DMS53 treated with DMSO at 0.1 percent for 48 hours (cell line): ENCODE data around the gene NRG2.

Experiments used
- DNase-seq: peaks from one replicate; lab custom pipeline; 2025; ENCODE audit not compliant: unreplicated experiment; lab: John Stamatoyannopoulos, UW

NRG2 gene

DNA sequence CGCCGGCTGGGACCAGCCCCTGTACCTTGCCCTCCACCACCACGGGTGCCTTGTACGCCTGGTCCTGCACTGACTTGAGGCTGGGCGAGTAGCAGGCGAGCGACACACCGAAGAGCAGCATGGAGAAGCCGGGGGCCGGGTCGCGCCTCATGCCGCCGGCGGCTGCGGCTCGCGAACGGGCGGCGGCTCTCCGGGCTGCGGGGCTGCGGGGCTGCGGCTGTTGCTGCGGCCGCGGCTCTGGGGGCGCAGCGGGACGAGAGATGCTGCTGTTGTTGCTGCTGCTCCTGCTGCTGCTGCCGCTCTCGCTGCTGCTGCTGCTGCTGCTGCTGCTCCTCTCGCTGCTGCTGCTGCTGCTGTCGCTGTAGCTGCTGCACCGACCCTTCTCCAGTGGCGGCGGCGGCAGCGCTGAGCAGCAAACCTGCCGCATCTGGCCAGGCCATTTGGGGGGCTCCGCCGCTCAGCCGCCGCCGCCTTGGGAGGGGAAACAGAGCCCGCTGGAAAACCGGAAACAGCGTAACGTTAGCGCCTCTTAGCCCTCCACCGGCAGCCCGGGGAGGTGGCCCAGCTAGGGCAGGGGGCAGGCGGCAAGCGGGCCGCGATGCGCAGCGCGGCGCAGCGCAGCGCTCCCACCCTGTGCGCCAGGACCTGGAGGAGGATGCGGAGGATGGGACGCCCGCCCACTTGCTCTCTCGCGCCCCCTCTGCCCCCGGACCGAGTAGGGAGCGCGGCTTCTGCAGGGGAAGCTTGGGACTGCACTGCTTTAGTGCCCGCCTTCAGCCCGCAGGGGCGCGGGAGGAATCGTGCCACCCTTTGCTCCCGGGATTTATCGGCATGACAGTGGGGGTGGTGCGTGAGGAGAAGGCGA is at the start of gene NRG2:
Gene NRG2, minus strand, starts transcription at position 657 of the 865 bp plus-strand sequence.
- DNase-seq, result peak; percentile 59

DNA sequence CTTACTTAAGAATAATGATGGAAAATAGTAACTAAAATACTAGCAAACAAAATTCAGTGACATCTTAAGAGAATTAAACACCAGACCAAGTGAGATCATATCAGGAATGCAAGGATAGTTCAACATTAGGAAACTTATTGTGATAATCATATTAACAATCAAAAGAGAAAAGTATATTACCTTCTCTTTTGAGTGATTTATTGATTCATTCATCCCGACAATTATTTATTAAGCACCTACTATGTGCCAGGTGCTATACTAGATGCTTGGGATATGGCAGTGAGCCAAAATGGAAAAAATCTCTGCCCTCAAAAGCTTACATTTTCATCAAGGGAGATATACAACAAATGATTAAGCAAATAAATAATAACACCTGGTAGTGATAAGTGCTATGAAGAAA is 47.2 kb upstream of the NRG2 start:
- DNase-seq, result no peak

DNA sequence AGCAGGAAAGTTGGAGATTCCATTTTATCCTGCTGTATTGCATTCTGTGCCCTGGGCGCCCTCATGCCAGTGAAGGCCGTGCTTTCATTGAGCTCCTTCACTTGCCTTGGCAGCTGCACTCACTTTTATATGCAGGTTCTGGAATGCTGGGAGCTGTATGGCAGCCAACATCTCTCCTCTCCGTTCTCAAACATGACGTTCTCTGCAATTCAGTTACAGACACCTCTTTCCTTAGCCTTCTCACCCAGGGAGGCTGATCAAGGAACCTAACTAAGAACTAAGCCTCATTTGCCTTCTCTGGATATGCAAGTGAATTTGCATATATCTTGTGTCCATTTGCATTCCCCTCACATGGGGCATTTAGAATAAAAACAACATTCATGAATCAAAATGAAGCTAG is 41.4 kb upstream of the NRG2 start:
- DNase-seq, result no peak

- DNase-seq, result no peak
These were observed 40.6 kb upstream of the NRG2 start for GRCh38 chr5:140083650-140084049.

DNA sequence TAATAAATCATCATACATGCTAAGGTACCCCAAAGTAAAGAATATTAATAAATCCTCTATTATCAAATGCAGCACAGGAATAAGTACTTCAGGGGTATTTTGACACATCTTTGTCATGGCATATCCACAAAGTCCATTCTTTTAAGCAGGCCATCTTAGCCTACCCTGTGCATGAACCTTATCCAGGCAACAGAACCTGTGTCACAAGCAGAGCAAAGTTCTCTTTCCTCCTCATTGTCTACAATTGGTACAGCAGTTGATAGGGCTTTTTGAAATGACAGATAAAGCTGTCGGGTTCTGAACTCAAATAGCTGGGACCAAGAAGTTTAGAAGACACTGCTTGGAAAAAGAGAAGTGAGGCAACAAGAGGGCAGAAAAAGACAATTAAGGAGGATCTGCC is 40.0 kb upstream of the NRG2 start:
- DNase-seq, result no peak

DNA sequence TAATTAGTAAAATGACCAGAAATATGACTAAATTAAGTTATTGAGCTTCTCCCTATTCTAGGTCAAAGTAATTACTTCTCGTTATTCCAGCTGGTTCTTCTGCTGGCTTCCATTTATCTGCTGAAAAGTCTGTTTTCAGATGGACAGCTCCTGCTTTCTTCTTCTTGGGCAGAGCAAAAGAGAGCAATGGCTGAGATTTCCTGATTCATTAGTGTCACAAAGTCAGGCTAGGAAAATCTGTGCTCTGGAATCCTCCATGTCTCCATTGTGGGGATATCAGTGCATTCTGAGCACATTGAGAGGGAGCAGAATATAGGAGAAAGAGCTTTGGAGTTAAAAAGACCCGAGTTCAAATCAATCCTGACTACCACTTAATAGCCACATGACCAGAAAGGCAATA is 33.7 kb upstream of the NRG2 start:
- DNase-seq, result no peak

GRCh38 chr5:140076142-140076541 is 33.0 kb upstream of the NRG2 start:
- no peak for DNase-seq

GRCh38 chr5:140075371-140075770 is 32.3 kb upstream of the NRG2 start:
- DNase-seq, result peak; percentile 33

- DNase-seq, result peak; percentile 13
These were observed 30.2 kb upstream of the NRG2 start for GRCh38 chr5:140073296-140073695.

GRCh38 chr5:140072812-140073211 is 29.7 kb upstream of the NRG2 start:
- DNase-seq, result no peak

GRCh38 chr5:140060816-140061215 is 17.7 kb upstream of the NRG2 start:
- no peak for DNase-seq

- DNase-seq, result no peak
These were observed 15.3 kb upstream of the NRG2 start for GRCh38 chr5:140058212-140058932.

DNA sequence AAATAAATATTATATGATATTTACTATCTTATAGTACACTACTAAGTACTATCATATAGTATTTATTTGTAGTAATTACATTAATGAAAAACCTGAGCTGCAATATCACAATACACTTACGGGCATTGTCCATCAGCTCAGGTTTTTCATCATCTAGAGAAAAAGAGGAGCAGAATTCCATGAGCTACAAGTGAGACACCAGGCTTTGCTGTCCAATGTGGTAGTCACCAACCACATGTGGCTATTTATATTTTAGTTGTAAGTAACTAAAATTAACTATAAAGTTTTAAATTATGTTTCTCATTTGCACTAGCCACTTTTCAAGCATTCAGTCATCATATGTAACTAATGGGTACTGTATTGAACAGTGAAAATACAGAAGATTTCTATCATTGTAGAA is 13.8 kb upstream of the NRG2 start:
- DNase-seq, result no peak

- DNase-seq, result no peak
These were observed 12.1 kb upstream of the NRG2 start for GRCh38 chr5:140055152-140055551.

- no peak for DNase-seq
These were observed 11.1 kb upstream of the NRG2 start for GRCh38 chr5:140054086-140054689.

DNA sequence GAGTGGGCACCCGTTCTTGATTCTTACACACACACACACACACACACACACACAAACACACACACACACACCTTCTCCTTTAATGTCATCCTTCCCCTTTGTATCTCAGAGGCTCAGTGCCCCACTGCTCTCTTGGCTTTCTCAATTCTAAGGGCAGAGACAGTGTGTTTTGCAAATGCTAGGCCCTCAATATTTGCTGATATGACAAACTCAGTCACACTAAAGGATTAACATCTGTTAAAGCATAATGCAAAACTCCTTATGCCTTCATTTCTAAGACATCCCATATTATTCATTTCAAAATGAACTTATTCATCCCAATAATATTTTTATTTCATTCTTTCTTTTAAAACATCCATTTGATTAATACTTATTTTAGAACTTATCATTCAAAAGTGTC is 8.9 kb upstream of the NRG2 start:
- no peak for DNase-seq

DNA sequence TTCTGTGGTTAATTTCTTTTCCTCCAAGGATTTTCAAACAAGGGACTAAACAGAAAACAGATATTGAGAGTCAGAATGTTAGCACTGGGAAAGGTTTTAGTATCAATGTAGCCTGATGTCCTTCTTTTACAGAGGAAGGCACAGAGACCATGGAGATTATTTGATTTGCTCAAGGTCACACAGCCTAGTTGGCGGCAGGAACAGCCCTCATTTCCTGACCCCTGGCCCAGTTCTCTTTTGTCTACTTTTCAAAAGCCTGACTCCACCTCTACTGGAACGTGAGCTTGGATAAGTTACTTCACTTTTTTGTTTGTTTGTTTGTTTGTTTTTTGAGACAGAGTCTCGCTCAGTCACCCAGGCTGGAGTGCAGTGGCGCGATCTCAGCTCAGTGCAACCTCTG is 6.6 kb upstream of the NRG2 start:
- DNase-seq, result no peak

GRCh38 chr5:140049205-140049604 is 6.1 kb upstream of the NRG2 start:
- no peak for DNase-seq

DNA sequence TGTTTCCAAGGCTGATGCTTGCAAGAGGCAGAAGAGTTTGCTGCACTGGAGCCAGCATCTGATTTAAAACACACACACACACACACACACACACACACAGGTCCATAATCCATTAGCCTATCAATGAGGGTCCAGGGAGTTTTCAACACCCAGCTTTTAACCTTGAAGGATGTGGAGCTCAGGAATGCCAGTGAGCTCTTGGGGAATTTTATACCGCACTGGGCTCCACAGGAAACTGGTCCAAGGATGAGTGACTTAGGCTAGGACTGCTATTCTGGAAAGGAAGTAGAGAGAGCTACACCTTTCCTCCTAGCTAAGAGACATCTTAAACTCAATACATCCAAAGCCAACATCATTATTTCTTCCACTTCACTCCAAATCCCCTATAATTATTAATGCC is 942 bp upstream of the NRG2 start:
- DNase-seq, result no peak

DNA sequence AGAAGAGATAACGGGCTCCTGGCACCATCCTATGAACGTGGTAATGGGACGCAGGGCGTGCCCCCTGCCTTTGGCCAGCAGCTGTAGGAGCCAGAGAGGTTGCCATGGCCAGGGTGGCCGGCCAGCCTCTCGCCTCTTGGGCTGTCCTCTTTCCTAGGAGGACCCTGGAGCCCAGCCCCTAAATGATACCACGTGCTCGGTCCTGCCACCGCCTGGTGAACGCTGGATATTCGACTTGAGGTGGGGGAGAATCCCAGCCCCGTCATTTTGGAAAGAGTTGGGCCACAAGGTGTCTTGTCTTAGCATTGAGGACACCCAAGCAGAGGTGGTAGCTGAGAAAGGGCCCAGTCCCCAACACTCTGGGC is 391 bp upstream of the NRG2 start:
- no peak for DNase-seq

DNA sequence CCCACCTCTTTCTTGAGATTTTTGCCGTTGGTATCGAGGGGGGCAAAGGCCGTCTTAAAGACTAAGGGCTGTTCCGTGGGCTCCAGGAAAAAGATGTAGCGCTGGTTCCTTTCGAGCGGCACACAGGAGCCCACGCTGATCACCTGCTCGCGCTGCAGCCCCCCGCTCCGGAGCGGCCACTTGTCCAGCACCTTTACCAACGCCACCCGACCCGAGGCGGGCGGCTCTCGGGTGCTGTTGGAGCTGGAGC is 781 bp downstream of the NRG2 start:
- DNase-seq, result no peak
